GM12864 (cell line): Measurements from ENCODE around the gene TNFRSF1B.
A peak's percentile ranks its signal among the peaks of the same experiment; 100 is the strongest.

Experiments used
- DNase-seq: peaks from one replicate; pipeline ENCODE4 v3.0.0-alpha.2; 2011; ENCODE audit warnings: low read depth
- H3K4me3 ChIP-seq: 2 replicates; pipeline ENCODE4 v1.5.1; 2011; ENCODE audit warnings: mild to moderate bottlenecking, low read depth, low read length, control low read depth
- CTCF ChIP-seq: IDR thresholded peaks from 2 replicates; pipeline ENCODE4 v1.5.1; 2011; ENCODE audit warnings: low read depth, mild to moderate bottlenecking, moderate library complexity, low read length, control low read depth, inconsistent platforms; ENCODE audit errors: missing control alignments

Gene TNFRSF1B

GRCh38 chr1:12167493-12168429 is 970 bp downstream of the TNFRSF1B start:
- no peak for TF ChIP-seq CTCF
- no peak for DNase-seq
- H3K4me3 ChIP-seq, result peak overlapping the region; percentile 86

- no peak for DNase-seq
- no peak for TF ChIP-seq CTCF
- H3K4me3 ChIP-seq, result peak overlapping the region; percentile 86
Measured at GRCh38 chr1:12168451-12169160, 1.8 kb downstream of the TNFRSF1B start.

GRCh38 chr1:12169442-12170135 is 2.8 kb downstream of the TNFRSF1B start:
- no peak for TF ChIP-seq CTCF
- no peak for DNase-seq
- no peak overlapping the region for H3K4me3 ChIP-seq

- H3K4me3 ChIP-seq, result no peak overlapping the region
- no peak for DNase-seq
- no peak for TF ChIP-seq CTCF
Measured at GRCh38 chr1:12170263-12170671, 3.5 kb downstream of the TNFRSF1B start.

- H3K4me3 ChIP-seq, result no peak overlapping the region
- DNase-seq, result no peak
- TF ChIP-seq CTCF, result no peak
Measured at GRCh38 chr1:12171206-12172041, 4.6 kb downstream of the TNFRSF1B start.

- H3K4me3 ChIP-seq, result no peak overlapping the region
- no peak for DNase-seq
- TF ChIP-seq CTCF, result no peak
Measured at GRCh38 chr1:12172042-12172851, 5.5 kb downstream of the TNFRSF1B start.
